Tibial nerve (tissue), 4 donors: ENCODE results near the gene SMC1B. TPM values are rescaled to one million over a fixed set of nuclear protein-coding genes. Genes with fewer than 3 reads are reported as not detected.
A peak's percentile ranks its signal among the peaks of the same experiment; 100 is the strongest.
"Not testable (repeated sequence)": the region's sequence is repeated elsewhere in the genome, so short reads cannot be mapped to it uniquely, and the experiment has no call there.

Experiments used
- DNase-seq, 2 donors: peaks; one replicate each; pipeline ENCODE4 v3.0.0-alpha.2; 2019; ENCODE audit warnings: low spot score in 2 of 2
- H3K27ac ChIP-seq, 4 donors: fragments of 200-600 bp; sonication (generic) in 3 of 4; one replicate each; pipeline ENCODE4 v1.5.1; 2017 to 2019; ENCODE audit warnings: mild to moderate bottlenecking in 1 of 4
- H3K27me3 ChIP-seq, 2 donors: fragments of 200-600 bp; sonication (generic) in 1 of 2; one replicate each; pipeline versions ENCODE4 v1.5.1 to v1.6.0; 2017 to 2019
- H3K36me3 ChIP-seq, 3 donors: fragments of 200-600 bp; sonication (generic); one replicate each; pipeline ENCODE4 v1.5.1; 2018 to 2019
- H3K4me1 ChIP-seq, 4 donors: fragments of 200-600 bp; sonication (generic) in 3 of 4; one replicate each; pipeline ENCODE4 v1.5.1; 2017 to 2019
- H3K4me3 ChIP-seq, 4 donors: fragments of 200-600 bp; sonication (generic) in 3 of 4; one replicate each; pipeline ENCODE4 v1.5.1; 2017 to 2019; ENCODE audit warnings: mild to moderate bottlenecking in 1 of 4, moderate library complexity in 1 of 4
- H3K9me3 ChIP-seq, 4 donors: fragments of 200-600 bp; sonication (generic) in 3 of 4; one replicate each; pipeline ENCODE4 v1.5.1; 2017 to 2019
- EP300 ChIP-seq, 2 donors: sonication (generic); formaldehyde crosslinking; IDR thresholded peaks; one replicate each; pipeline ENCODE4 v1.6.1; 2017; ENCODE audit warnings: antibody characterized with exemption in 2 of 2, mild to moderate bottlenecking in 1 of 2
- POLR2A ChIP-seq, 2 donors: fragments of 450-650 bp; IDR thresholded peaks; one replicate each; pipeline ENCODE4 v1.6.1; 2017; ENCODE audit warnings: antibody characterized with exemption in 2 of 2, mild to moderate bottlenecking in 2 of 2, moderate library complexity in 2 of 2
- WGBS, 2 donors: methylation state at CpG; one replicate each; pipeline ENCODE4 v1.1.5; 2018; 5-methylcytosine and 5-hydroxymethylcytosine counted together
- total RNA-seq, 4 donors: library from RNA; depleted of rRNA; stranded (reverse); fragments of >200 nt; gene quantifications; one replicate each; pipeline ENCODE4 v1.1.0, GENCODE V29; 2016
- TF ChIP-seq, protein P1 (sequence below), 5 experiments: fragments of 200-600 bp in 3 of 5; fragments of 450-650 bp in 2 of 5; sonication (generic) in 3 of 5; IDR thresholded peaks; one replicate each; pipeline ENCODE4 v1.5.1; 2016 to 2019; ENCODE audit warnings: antibody characterized with exemption in 5 of 5, mild to moderate bottlenecking in 3 of 5, moderate library complexity in 2 of 5

The SMC1B gene
- total RNA-seq, 4 donors from 2014 or later = not detected

DNA sequence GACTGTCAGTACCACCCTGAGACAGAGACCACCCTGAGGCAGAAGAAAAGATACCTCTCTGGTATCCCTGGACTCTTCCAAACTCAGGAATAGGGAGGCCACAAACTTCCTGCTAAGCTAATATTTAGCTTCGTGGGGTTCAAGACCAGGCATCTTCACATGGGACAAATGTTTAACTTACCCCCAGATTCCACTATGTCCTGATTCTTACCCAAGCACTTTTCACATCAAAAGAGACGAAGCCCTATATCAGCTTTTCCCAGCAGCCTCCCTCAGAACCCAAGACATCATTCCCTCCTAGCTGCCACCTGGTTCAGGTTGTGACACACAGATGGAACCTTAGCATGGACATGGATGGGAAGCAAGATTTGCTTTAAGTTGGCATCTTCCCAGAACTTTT is 32.1 kb downstream of the SMC1B start:
- Histone ChIP-seq H3K27ac (no peak overlapping the region), H3K4me1 (no peaks in the 10 kb centered on the region), H3K36me3 (no peaks in the 10 kb centered on the region), H3K27me3 (no peaks in the 10 kb centered on the region), H3K9me3 (no peaks in the 10 kb centered on the region), H3K4me3 (no peak overlapping the region)
- 92 to 98% methylated on average over 2 of the region's 2 CpGs for WGBS, 2 donors
- DNase-seq = no peak
- TF ChIP-seq EP300 (IDR thresholded peaks at IDR 0.05) = no peak
- TF ChIP-seq, protein P1, sequence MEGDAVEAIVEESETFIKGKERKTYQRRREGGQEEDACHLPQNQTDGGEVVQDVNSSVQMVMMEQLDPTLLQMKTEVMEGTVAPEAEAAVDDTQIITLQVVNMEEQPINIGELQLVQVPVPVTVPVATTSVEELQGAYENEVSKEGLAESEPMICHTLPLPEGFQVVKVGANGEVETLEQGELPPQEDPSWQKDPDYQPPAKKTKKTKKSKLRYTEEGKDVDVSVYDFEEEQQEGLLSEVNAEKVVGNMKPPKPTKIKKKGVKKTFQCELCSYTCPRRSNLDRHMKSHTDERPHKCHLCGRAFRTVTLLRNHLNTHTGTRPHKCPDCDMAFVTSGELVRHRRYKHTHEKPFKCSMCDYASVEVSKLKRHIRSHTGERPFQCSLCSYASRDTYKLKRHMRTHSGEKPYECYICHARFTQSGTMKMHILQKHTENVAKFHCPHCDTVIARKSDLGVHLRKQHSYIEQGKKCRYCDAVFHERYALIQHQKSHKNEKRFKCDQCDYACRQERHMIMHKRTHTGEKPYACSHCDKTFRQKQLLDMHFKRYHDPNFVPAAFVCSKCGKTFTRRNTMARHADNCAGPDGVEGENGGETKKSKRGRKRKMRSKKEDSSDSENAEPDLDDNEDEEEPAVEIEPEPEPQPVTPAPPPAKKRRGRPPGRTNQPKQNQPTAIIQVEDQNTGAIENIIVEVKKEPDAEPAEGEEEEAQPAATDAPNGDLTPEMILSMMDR (IDR thresholded peaks at IDR 0.05) = no peak
- no peak for TF ChIP-seq POLR2A (IDR thresholded peaks at IDR 0.05)

GRCh38 chr22:45376703-45377102 is 36.7 kb downstream of the SMC1B start:
- no peaks in the 10 kb centered on the region for H3K36me3 ChIP-seq
- TF ChIP-seq, protein P1 (IDR thresholded peaks at IDR 0.05) = no peak
- TF ChIP-seq EP300 (IDR thresholded peaks at IDR 0.05) = peak in 1 of 2 donors; percentile 36
- 41 to 44% methylated on average over 1 of the region's 1 CpG for WGBS, 2 donors

DNA sequence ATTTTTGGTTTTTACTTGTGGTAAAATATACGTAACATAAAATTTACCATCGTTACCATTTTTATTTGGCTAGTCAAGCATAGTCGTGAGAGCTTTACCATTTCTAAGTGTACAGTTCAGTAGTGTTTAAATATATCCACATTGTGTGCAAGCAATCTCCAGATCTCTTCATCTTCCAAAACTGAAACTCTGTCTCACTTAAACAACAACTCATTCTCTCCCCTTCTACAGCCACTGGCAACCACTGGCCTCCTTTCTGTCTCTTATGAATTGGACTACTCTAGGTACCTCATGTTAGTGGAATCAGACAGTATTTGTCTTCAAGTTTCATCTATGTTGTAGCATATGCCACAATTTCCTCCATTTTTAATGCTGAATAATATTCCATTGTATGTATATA is 37.4 kb downstream of the SMC1B start:
- no peak for DNase-seq
- Histone ChIP-seq H3K36me3 (no peaks in the 10 kb centered on the region), H3K27ac (no peak overlapping the region), H3K27me3 (no peaks in the 10 kb centered on the region), H3K4me1 (no peaks in the 10 kb centered on the region), H3K4me3 (no peak overlapping the region), H3K9me3 (no peaks in the 10 kb centered on the region)
- TF ChIP-seq EP300 (IDR thresholded peaks at IDR 0.05) (no peak), POLR2A (IDR thresholded peaks at IDR 0.05) (no peak)
- TF ChIP-seq, protein P1 (IDR thresholded peaks at IDR 0.05) = no peak
- WGBS, 2 donors = 89 to 95% methylated on average over 3 of the region's 3 CpGs

More at GRCh38 chr22:45376703-45377102, 36.7 kb downstream of the SMC1B start:
- DNase-seq = peak in 1 of 2 donors; percentile 48
- Histone ChIP-seq H3K27ac (no peak overlapping the region), H3K4me1 (no peaks in the 10 kb centered on the region), H3K27me3 (no peaks in the 10 kb centered on the region), H3K9me3 (no peaks in the 10 kb centered on the region), H3K4me3 (no peak overlapping the region)

GRCh38 chr22:45373592-45373991 is 39.8 kb downstream of the SMC1B start:
- not testable (repeated sequence) for H3K27me3 ChIP-seq, H3K36me3 ChIP-seq, H3K4me3 ChIP-seq, H3K27ac ChIP-seq, DNase-seq, H3K9me3 ChIP-seq, H3K4me1 ChIP-seq
- 86 to 88% methylated on average over 3 of the region's 3 CpGs for WGBS, 2 donors

GRCh38 chr22:45366713-45367112 is 46.7 kb downstream of the SMC1B start:
- TF ChIP-seq, protein P1 (IDR thresholded peaks at IDR 0.05) = no peak
- TF ChIP-seq POLR2A (IDR thresholded peaks at IDR 0.05) = no peak
- no peak for TF ChIP-seq EP300 (IDR thresholded peaks at IDR 0.05)
- Histone ChIP-seq H3K36me3 (no peaks in the 10 kb centered on the region), H3K27ac (no peak overlapping the region), H3K4me3 (no peak overlapping the region), H3K27me3 (no peaks in the 10 kb centered on the region), H3K4me1 (no peaks in the 10 kb centered on the region), H3K9me3 (peaks cover 0 to 18% (median 0%) of the 10 kb centered on the region in 4 donors)
- no peak for DNase-seq
- WGBS, 2 donors = 85 to 91% methylated on average over 3 of the region's 3 CpGs

- no peak overlapping the region for H3K27ac ChIP-seq
- no peaks in the 10 kb centered on the region for H3K9me3 ChIP-seq
- DNase-seq = no peak
- 49 to 50% methylated on average over 4 of the region's 4 CpGs for WGBS, 2 donors
- H3K27me3 ChIP-seq = no peaks in the 10 kb centered on the region
- H3K4me1 ChIP-seq = no peaks in the 10 kb centered on the region
- no peaks in the 10 kb centered on the region for H3K36me3 ChIP-seq
- TF ChIP-seq, protein P1 (IDR thresholded peaks at IDR 0.05) = no peak
- TF ChIP-seq POLR2A (IDR thresholded peaks at IDR 0.05) = no peak
- TF ChIP-seq EP300 (IDR thresholded peaks at IDR 0.05) = no peak
- H3K4me3 ChIP-seq = no peak overlapping the region
Observed at GRCh38 chr22:45359627-45360026, 53.8 kb downstream of the SMC1B start.
